GM23248 (cell line): ENCODE results near the gene FCRLB. TPM values are rescaled to one million over a fixed set of nuclear protein-coding genes. Genes with fewer than 3 reads are reported as not detected.
A peak's percentile ranks its signal among the peaks of the same experiment; 100 is the strongest.

Source experiments
- DNase-seq: peaks from one replicate; pipeline ENCODE4 v3.0.0-alpha.2; 2015
- H2AFZ ChIP-seq: fragments of 200-600 bp; sonication (generic); 2 replicates; pipeline ENCODE4 v1.6.1; 2016; ENCODE audit warnings: antibody characterized with exemption
- H3F3A ChIP-seq: fragments of 200-600 bp; sonication (generic); 2 replicates; pipeline ENCODE4 v1.6.1; 2016; ENCODE audit warnings: mild to moderate bottlenecking, antibody characterized with exemption, mixed run types; ENCODE audit not compliant: insufficient read depth
- H3K27ac ChIP-seq: fragments of 200-600 bp; sonication (generic); 2 replicates; pipeline ENCODE4 v1.5.1; 2016; ENCODE audit warnings: mild to moderate bottlenecking
- H3K27me3 ChIP-seq: fragments of 200-600 bp; sonication (generic); replicated peaks from 2 replicates; pipeline ENCODE4 v1.6.1; 2016; ENCODE audit warnings: mild to moderate bottlenecking; ENCODE audit not compliant: insufficient read depth
- H3K36me3 ChIP-seq: fragments of 200-600 bp; sonication (generic); 2 replicates; pipeline ENCODE4 v1.6.1; 2016; ENCODE audit warnings: low read depth, mild to moderate bottlenecking
- H3K4me1 ChIP-seq: fragments of 200-600 bp; sonication (generic); 2 replicates; pipeline ENCODE4 v1.6.1; 2016; ENCODE audit warnings: mild to moderate bottlenecking; ENCODE audit not compliant: insufficient read depth
- H3K4me2 ChIP-seq: fragments of 200-600 bp; sonication (generic); one replicate; pipeline ENCODE4 v1.6.1; 2016; ENCODE audit warnings: mild to moderate bottlenecking; ENCODE audit not compliant: unreplicated experiment
- H3K4me3 ChIP-seq: fragments of 200-600 bp; sonication (generic); 2 replicates; pipeline ENCODE4 v1.5.1; 2016; ENCODE audit warnings: mild to moderate bottlenecking
- H3K79me2 ChIP-seq: fragments of 200-600 bp; sonication (generic); 2 replicates; pipeline ENCODE4 v1.6.1; 2016; ENCODE audit warnings: mild to moderate bottlenecking; ENCODE audit not compliant: insufficient read depth
- H3K9ac ChIP-seq: fragments of 200-600 bp; sonication (generic); 2 replicates; pipeline ENCODE4 v1.6.1; 2016; ENCODE audit warnings: mild to moderate bottlenecking
- H3K9me2 ChIP-seq: fragments of 200-600 bp; sonication (generic); 2 replicates; pipeline ENCODE4 v1.6.1; 2016; ENCODE audit warnings: mixed run types, mild to moderate bottlenecking, moderate library complexity; ENCODE audit not compliant: insufficient read depth
- H3K9me3 ChIP-seq: fragments of 200-600 bp; sonication (generic); one replicate; pipeline ENCODE4 v1.6.1; 2017; ENCODE audit warnings: low read depth
- H4K20me1 ChIP-seq: fragments of 200-600 bp; sonication (generic); 2 replicates; pipeline ENCODE4 v1.6.0; 2016; ENCODE audit not compliant: insufficient read depth
- EZH2 ChIP-seq: fragments of 200-600 bp; sonication (generic); IDR thresholded peaks from 2 replicates; pipeline ENCODE4 v1.6.1; 2018; ENCODE audit warnings: antibody characterized with exemption, mild to moderate bottlenecking; ENCODE audit not compliant: insufficient read depth, poor library complexity, severe bottlenecking
- EZH2phosphoT487 ChIP-seq: fragments of 200-600 bp; sonication (generic); IDR thresholded peaks from 2 replicates; pipeline ENCODE4 v1.6.1; 2018; ENCODE audit warnings: antibody characterized with exemption, moderate library complexity, mild to moderate bottlenecking, low read depth; ENCODE audit not compliant: insufficient read depth
- WGBS, 2 experiments: methylation state at CpG; one replicate each; pipeline ENCODE4 v1.1.6; 2015 to 2017; ENCODE audit warnings: low lambda C conversion rate in 2 of 2, low coverage in 1 of 2; ENCODE audit errors: missing lambda C conversion rate in 2 of 2; 5-methylcytosine and 5-hydroxymethylcytosine counted together
- in situ Hi-C: fragments of 300-500 bp; cut with MboI; formaldehyde crosslinking; loops from 2 replicates; pipeline ENCODE4 v1.15.0; 2020
- polyA plus RNA-seq: library from polyadenylated mRNA; unstranded; fragments of >200 nt; fragmentation: Nextera tagmentation; extraction: Ambion mirVana; gene quantifications from 2 replicates; pipeline ENCODE4 v1.2.1, GENCODE V29; 2016
- total RNA-seq: library from RNA; depleted of rRNA; stranded (reverse); fragments of >200 nt; shearing (Covaris generic); gene quantifications from 2 replicates; pipeline ENCODE4 v1.2.3, GENCODE V29; 2014

The FCRLB gene
- total and polyA plus RNA-seq, 2 experiments from 2014 or later = 9.4 to 14.5 TPM

- Histone ChIP-seq H3K79me2 (no peaks in the 10 kb centered on the region), H3K27me3 (no peaks in the 10 kb centered on the region), H3K4me2 (peak overlapping the region; percentile 50), H4K20me1 (no peaks in the 10 kb centered on the region), H3K4me1 (peaks cover 44% of the 10 kb centered on the region), H3K9me2 (no peaks in the 10 kb centered on the region), H3K4me3 (peak overlapping the region; percentile 18; the same call in 1 of the 2 replicates), H3K9me3 (no peaks in the 10 kb centered on the region), H3K9ac (0 out of 2 replicates have a peak overlapping the region, but pooled peaks have one; percentile 2), H3K27ac (peak overlapping the region; percentile 5; the same call in 1 of the 2 replicates), H2AFZ (peak overlapping the region; percentile 38; the same call in 1 of the 2 replicates), H3K36me3 (no peaks in the 10 kb centered on the region), H3F3A (peaks cover 38% of the 10 kb centered on the region)
- DNase-seq = peak; percentile 58
- WGBS, 2 experiments = 38 to 48% methylated on average over 4 of the region's 4 CpGs
- TF ChIP-seq EZH2 (no peak), EZH2phosphoT487 (no peak)
- in situ Hi-C loops = no loop called here
These were observed 15.1 kb downstream of the FCRLB start for GRCh38 chr1:161736335-161736969.

GRCh38 chr1:161737625-161738024, 16.3 kb downstream of the FCRLB start:
- H4K20me1 ChIP-seq = no peaks in the 10 kb centered on the region
- no peaks in the 10 kb centered on the region for H3K27me3 ChIP-seq
- no peak for TF ChIP-seq EZH2
- no peak for TF ChIP-seq EZH2phosphoT487
- H3K9me3 ChIP-seq = no peaks in the 10 kb centered on the region
- H3K4me1 ChIP-seq = peaks cover 42% of the 10 kb centered on the region
- peak overlapping the region; percentile 20; the same call in 1 of the 2 replicates for H2AFZ ChIP-seq
- H3K9me2 ChIP-seq = no peaks in the 10 kb centered on the region
- no peak overlapping the region for H3K4me3 ChIP-seq
- in situ Hi-C loops = no loop called here
- no peak overlapping the region for H3K27ac ChIP-seq
- no peaks in the 10 kb centered on the region for H3K36me3 ChIP-seq
- no peaks in the 10 kb centered on the region for H3K79me2 ChIP-seq
- DNase-seq = no peak
- no peak overlapping the region for H3K9ac ChIP-seq
- H3F3A ChIP-seq = peaks cover 30% of the 10 kb centered on the region
- H3K4me2 ChIP-seq = no peak overlapping the region
- 76 to 79% methylated on average over 2 of the region's 2 CpGs for whole genome bisulfite sequencing, 2 experiments

GRCh38 chr1:161738627-161739287, 17.4 kb downstream of the FCRLB start:
- Histone ChIP-seq H3K9me2 (no peaks in the 10 kb centered on the region), H3K27me3 (no peaks in the 10 kb centered on the region), H4K20me1 (no peaks in the 10 kb centered on the region), H2AFZ (no peak overlapping the region), H3K9me3 (no peaks in the 10 kb centered on the region), H3K27ac (no peak overlapping the region), H3K79me2 (no peaks in the 10 kb centered on the region), H3F3A (peaks cover 21% of the 10 kb centered on the region), H3K4me1 (peaks cover 36% of the 10 kb centered on the region), H3K36me3 (no peaks in the 10 kb centered on the region), H3K4me3 (no peak overlapping the region), H3K4me2 (no peak overlapping the region), H3K9ac (no peak overlapping the region)
- WGBS, 2 experiments = 87 to 89% methylated on average over 4 of the region's 4 CpGs
- DNase-seq = peak; percentile 90
- in situ Hi-C loops = no loop called here
- TF ChIP-seq EZH2 (no peak), EZH2phosphoT487 (no peak)

- Histone ChIP-seq H3K27ac (no peak overlapping the region), H3K4me2 (no peak overlapping the region), H3K9me2 (no peaks in the 10 kb centered on the region), H3K27me3 (no peaks in the 10 kb centered on the region), H4K20me1 (no peaks in the 10 kb centered on the region), H3F3A (0 out of 2 replicates have a peak, but pooled peaks cover 12% of the 10 kb centered on the region), H3K9me3 (no peaks in the 10 kb centered on the region), H3K4me3 (no peak overlapping the region), H2AFZ (no peak overlapping the region), H3K4me1 (peaks cover 40% of the 10 kb centered on the region), H3K79me2 (no peaks in the 10 kb centered on the region), H3K9ac (no peak overlapping the region), H3K36me3 (no peaks in the 10 kb centered on the region)
- 69 to 72% methylated on average over 8 of the region's 8 CpGs for WGBS, 2 experiments
- in situ Hi-C loops = loop anchor here (10.0 kb wide), 1 partner anchor 255 kb away; no protein-coding TSS in a partner anchor
- DNase-seq = no peak
- TF ChIP-seq EZH2phosphoT487 = no peak
- TF ChIP-seq EZH2 = no peak
These were observed 18.7 kb downstream of the FCRLB start for GRCh38 chr1:161739865-161740566.
